ENCODE results near the gene TOB2. TPM values are rescaled to one million over a fixed set of nuclear protein-coding genes. Genes with fewer than 3 reads are reported as not detected.

TOB2 gene
- total and polyA plus RNA-seq, 2 donors from 2014 or later = 20.8 to 54.3 TPM

DNA sequence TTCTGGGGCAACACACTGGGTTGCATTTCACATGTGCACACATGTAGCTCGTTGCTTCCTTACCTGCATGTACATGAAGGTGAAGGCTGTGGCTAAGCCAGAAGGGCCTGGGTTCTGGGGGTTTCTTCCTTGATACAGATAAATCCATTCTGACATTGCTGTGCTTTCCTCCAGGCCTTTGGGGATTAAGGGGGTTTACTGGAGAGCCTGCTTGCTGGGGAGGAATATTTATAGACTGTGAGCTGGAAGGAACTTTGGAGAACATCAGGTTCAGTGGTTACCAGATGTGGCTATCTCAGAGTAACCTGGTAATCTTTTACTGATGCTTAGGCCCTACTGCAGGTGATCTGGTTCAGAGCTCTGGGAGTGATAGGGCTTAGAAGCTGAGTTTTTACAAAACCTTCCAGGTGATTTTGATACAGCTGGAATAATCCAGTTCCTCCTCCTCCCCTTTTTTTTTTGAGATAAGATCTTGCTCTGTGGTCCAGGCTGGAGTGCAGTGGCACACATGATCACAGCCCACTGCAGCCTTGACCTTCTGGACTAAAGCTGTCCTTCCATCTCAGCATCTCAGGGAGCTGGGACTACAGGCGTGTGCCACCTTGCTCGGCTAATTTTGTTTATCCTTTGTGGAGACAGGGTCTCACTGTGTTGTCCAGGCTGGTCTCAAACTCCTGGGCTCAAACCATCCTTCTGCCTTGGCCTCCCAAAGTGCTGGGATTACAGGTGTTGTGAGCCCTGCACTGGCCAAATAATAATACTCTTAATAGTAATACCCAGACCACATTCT lies 42.2 kb upstream of the TOB2 start:
- DNase-seq = no peak
- intact Hi-C loops (cut with DNase I) = no loop called here

GRCh38 chr22:41488076-41488475 lies 41.5 kb upstream of the TOB2 start:
- TF ChIP-seq, protein P1, sequence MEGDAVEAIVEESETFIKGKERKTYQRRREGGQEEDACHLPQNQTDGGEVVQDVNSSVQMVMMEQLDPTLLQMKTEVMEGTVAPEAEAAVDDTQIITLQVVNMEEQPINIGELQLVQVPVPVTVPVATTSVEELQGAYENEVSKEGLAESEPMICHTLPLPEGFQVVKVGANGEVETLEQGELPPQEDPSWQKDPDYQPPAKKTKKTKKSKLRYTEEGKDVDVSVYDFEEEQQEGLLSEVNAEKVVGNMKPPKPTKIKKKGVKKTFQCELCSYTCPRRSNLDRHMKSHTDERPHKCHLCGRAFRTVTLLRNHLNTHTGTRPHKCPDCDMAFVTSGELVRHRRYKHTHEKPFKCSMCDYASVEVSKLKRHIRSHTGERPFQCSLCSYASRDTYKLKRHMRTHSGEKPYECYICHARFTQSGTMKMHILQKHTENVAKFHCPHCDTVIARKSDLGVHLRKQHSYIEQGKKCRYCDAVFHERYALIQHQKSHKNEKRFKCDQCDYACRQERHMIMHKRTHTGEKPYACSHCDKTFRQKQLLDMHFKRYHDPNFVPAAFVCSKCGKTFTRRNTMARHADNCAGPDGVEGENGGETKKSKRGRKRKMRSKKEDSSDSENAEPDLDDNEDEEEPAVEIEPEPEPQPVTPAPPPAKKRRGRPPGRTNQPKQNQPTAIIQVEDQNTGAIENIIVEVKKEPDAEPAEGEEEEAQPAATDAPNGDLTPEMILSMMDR (IDR thresholded peaks at IDR 0.05; ENCODE audit: borderline replicate concordance, extremely low read depth, insufficient read depth) = no peak
- Histone ChIP-seq H3K27ac (ENCODE audit: low read depth in 2 of 2, low read length in 2 of 2) (peak overlapping the region in 1 of 2 donors; percentile 28), H3K4me3 (ENCODE audit: low read length in 3 of 3) (peak overlapping the region in 1 of 3 donors; percentile 1), H3K9ac (ENCODE audit: low read length in 3 of 3) (no peak overlapping the region), H3K9me3 (ENCODE audit: control insufficient read depth in 2 of 3, insufficient read depth in 1 of 3, low read length in 3 of 3) (no peaks in the 10 kb centered on the region), H3K27me3 (ENCODE audit: control insufficient read depth, insufficient read depth, low read length) (no peaks in the 10 kb centered on the region), H3K4me1 (ENCODE audit: control insufficient read depth in 2 of 3, insufficient read depth in 2 of 3, low read depth in 1 of 3, low read length in 3 of 3) (peaks cover 0 to 38% (median 23%) of the 10 kb centered on the region in 3 donors), H3K36me3 (ENCODE audit: control insufficient read depth in 2 of 3, insufficient read depth in 3 of 3, low read length in 3 of 3) (no peaks in the 10 kb centered on the region)
- intact Hi-C loops (cut with DNase I) = no loop called here
- DNase-seq = peak in 1 of 5 donors; percentile 40
- FAIRE-seq = no peak

More for the DNA sequence above, 42.2 kb upstream of the TOB2 start:
- Histone ChIP-seq H3K9ac (ENCODE audit: low read length in 3 of 3) (no peak overlapping the region), H3K9me3 (ENCODE audit: control insufficient read depth in 2 of 3, insufficient read depth in 1 of 3, low read length in 3 of 3) (no peaks in the 10 kb centered on the region), H3K27ac (ENCODE audit: low read depth in 2 of 2, low read length in 2 of 2) (no peak overlapping the region), H3K27me3 (ENCODE audit: control insufficient read depth, insufficient read depth, low read length) (no peaks in the 10 kb centered on the region), H3K4me3 (ENCODE audit: low read length in 3 of 3) (no peak overlapping the region), H3K36me3 (ENCODE audit: control insufficient read depth in 2 of 3, insufficient read depth in 3 of 3, low read length in 3 of 3) (no peaks in the 10 kb centered on the region), H3K4me1 (ENCODE audit: control insufficient read depth in 2 of 3, insufficient read depth in 2 of 3, low read depth in 1 of 3, low read length in 3 of 3) (peaks cover 0 to 34% (median 20%) of the 10 kb centered on the region in 3 donors)
- TF ChIP-seq, protein P1 (IDR thresholded peaks at IDR 0.05; ENCODE audit: borderline replicate concordance, extremely low read depth, insufficient read depth) = no peak
- FAIRE-seq = no peak

DNA sequence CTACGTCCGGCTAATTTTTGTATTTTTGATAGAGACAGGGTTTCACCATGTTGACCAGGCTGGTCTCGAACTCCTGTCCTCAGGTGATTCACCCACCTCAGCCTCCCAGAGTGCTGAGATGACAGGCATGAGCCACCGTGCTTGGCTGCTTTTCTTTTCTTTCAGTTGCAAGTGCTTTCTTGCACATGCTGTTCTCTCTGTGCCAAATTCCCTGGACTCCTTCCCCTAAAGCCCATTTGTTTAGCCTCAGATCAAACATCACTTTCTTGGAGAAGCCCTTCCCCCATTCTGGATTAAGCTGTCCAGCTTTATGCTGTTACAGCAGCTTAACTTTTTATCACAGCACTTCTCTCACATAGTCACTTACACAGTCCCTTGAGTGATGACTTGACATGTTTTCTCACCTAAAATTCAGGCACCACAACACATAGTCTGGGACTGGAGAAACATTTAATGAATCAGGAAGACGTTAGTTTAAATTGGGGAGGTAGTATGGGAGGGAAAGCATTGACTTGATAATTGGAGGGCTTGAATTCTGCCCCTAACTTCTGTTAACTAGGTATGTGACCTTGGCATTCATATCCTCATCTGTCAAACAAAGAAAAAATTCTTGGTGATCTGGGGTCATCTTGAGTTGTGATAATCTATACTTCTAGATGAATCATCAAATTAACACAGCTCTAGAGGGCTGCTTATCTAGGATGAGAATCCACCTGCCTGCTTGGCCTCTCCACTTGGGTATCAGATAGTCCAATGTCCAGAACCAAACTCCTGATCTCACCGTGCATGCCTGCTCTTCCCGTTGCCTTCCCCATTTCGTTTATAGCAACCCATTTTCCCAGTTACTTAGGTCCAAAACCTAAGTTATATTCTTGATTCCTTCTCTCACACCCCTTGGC lies 40.7 kb upstream of the TOB2 start:
- Histone ChIP-seq H3K36me3 (ENCODE audit: control insufficient read depth in 2 of 3, insufficient read depth in 3 of 3, low read length in 3 of 3) (no peaks in the 10 kb centered on the region), H3K4me1 (ENCODE audit: control insufficient read depth in 2 of 3, insufficient read depth in 2 of 3, low read depth in 1 of 3, low read length in 3 of 3) (peaks cover 0 to 41% (median 28%) of the 10 kb centered on the region in 3 donors), H3K9ac (ENCODE audit: low read length in 3 of 3) (no peak overlapping the region), H3K27me3 (ENCODE audit: control insufficient read depth, insufficient read depth, low read length) (no peaks in the 10 kb centered on the region), H3K27ac (ENCODE audit: low read depth in 2 of 2, low read length in 2 of 2) (peak overlapping the region; percentile 12 to 40), H3K4me3 (ENCODE audit: low read length in 3 of 3) (peak overlapping the region in 1 of 3 donors; percentile 1), H3K9me3 (ENCODE audit: control insufficient read depth in 2 of 3, insufficient read depth in 1 of 3, low read length in 3 of 3) (no peaks in the 10 kb centered on the region)
- intact Hi-C loops (cut with DNase I) = no loop called here
- DNase-seq (peak in 1 of 5 donors; percentile 3), FAIRE-seq (no peak)
- TF ChIP-seq, protein P1 (IDR thresholded peaks at IDR 0.05; ENCODE audit: borderline replicate concordance, extremely low read depth, insufficient read depth) = no peak

Data from kidney (tissue), 14 donors.